Heart left ventricle (tissue), 16 donors: Measurements from ENCODE around the gene ANKK1. TPM values are rescaled to one million over a fixed set of nuclear protein-coding genes. Genes with fewer than 3 reads are reported as not detected.
A peak's percentile ranks its signal among the peaks of the same experiment; 100 is the strongest.

Experiments
- ATAC-seq, 4 donors: fragments of 200-7000 bp; cut with Tn5 transposase; one replicate each; pipeline ENCODE4 v1.9.1; 2020 to 2022; ENCODE audit warnings: moderate library complexity in 4 of 4, mild to moderate bottlenecking in 3 of 4, moderate number of reproducible peaks in 1 of 4
- DNase-seq, 5 donors: peaks; one replicate each; pipeline ENCODE4 v3.0.0-alpha.2; 2020
- H3K27ac ChIP-seq, 12 donors: fragments of 200-600 bp; sonication (generic) in 4 of 12; one replicate each; pipeline versions ENCODE4 v1.5.0 to v1.8.0; 2016 to 2022; ENCODE audit warnings: mild to moderate bottlenecking in 2 of 12
- H3K27me3 ChIP-seq, 9 donors: fragments of 200-600 bp; sonication (generic) in 2 of 9; one replicate each; pipeline versions ENCODE4 v1.5.1 to v1.8.0; 2016 to 2022; ENCODE audit warnings: mild to moderate bottlenecking in 3 of 9
- H3K36me3 ChIP-seq, 9 donors: fragments of 200-600 bp; sonication (generic) in 2 of 9; one replicate each; pipeline versions ENCODE4 v1.5.0 to v1.8.0; 2018 to 2022; ENCODE audit warnings: mild to moderate bottlenecking in 2 of 9
- H3K4me1 ChIP-seq, 12 donors: fragments of 200-600 bp; sonication (generic) in 4 of 12; one replicate each; pipeline versions ENCODE4 v1.5.0 to v1.8.0; 2016 to 2022; ENCODE audit warnings: mild to moderate bottlenecking in 3 of 12
- H3K4me3 ChIP-seq, 12 donors: fragments of 200-600 bp; sonication (generic) in 4 of 12; one replicate each; pipeline versions ENCODE4 v1.5.0 to v1.8.0; 2017 to 2022; ENCODE audit warnings: mild to moderate bottlenecking in 9 of 12, moderate library complexity in 4 of 12
- H3K9me3 ChIP-seq, 12 donors: fragments of 200-600 bp; sonication (generic) in 4 of 12; one replicate each; pipeline versions ENCODE4 v1.5.0 to v1.8.0; 2016 to 2022; ENCODE audit warnings: mild to moderate bottlenecking in 1 of 12
- CTCF ChIP-seq, 12 donors: fragments of 200-600 bp; sonication (generic) in 4 of 12; IDR thresholded peaks; one replicate each; pipeline versions ENCODE4 v1.5.0 to v1.8.0; 2018 to 2022; ENCODE audit warnings: antibody characterized with exemption in 12 of 12, mild to moderate bottlenecking in 5 of 12
- POLR2A ChIP-seq, 2 donors: fragments of 450-650 bp; IDR thresholded peaks; one replicate each; pipeline ENCODE4 v1.6.1; 2017; ENCODE audit warnings: antibody characterized with exemption in 2 of 2, mild to moderate bottlenecking in 2 of 2, moderate library complexity in 2 of 2
- WGBS, 4 donors: extraction: QIAGEN DNeasy Blood & Tissue Kit in 2 of 4; methylation state at CpG; one replicate each; pipeline versions ENCODE4 v1.1.5 to v1.1.7; 2013 to 2018; 5-methylcytosine and 5-hydroxymethylcytosine counted together
- intact Hi-C, 10 donors: fragments of 100-400 bp; cut with DNase I; formaldehyde crosslinking; loops; one replicate each; pipeline versions ENCODE4 v1.11.1 to v1.14.2; 2022
- polyA plus RNA-seq, 2 donors: library from polyadenylated mRNA; stranded (reverse); fragments of 200-250 nt; gene quantifications; one replicate each; pipeline ENCODE4 v1.2.3, GENCODE V29; 2013
- total RNA-seq, 9 donors: library from RNA; depleted of rRNA in 2 of 9; stranded (reverse); fragments of >200 nt in 2 of 9; fragmentation: NEBNext Ultra II Directional in 3 of 9; extraction: Animal tissue kit (Norgen Biotek cat#: 25700) in 3 of 9; gene quantifications; one replicate each; pipeline versions ENCODE4 v1.1.0 to v1.2.4, GENCODE V29; 2016 to 2023
- donor health status: ischemic (EF 13 %, LVEDD 7.1; RV severe dilation, severe dysfunction).
- donor health status: healthy with polysubstance abuse.
- donor health status: DM: no; HTN: yes; CAD: no.
- donor health status: DM: no; HTN: no; CAD: no.
- donor health status: ischemic (EF 25% LVEDD 6.9; RV normal size, moderate dysfunction).
- donor health status: ischemic (EF 25% LVEDD 5.7; RV mildly dilated, moderate dysfunction).
- donor health status: healthy.
- donor health status: DM: yes; HTN: yes; CAD: no.
- donor health status: ischemic (EF 35%, LVEDD 5.7; RV mildly dilated, moderate dysfunction).
- donor health status: nonischemic (EF 11% LVEDD 7.7; RV severe dilation, severe dysfunction).
- donor health status: DM: yes; HTN: yes; CAD: no.
- donor health status: PGD.
- donor health status: ischemic (EF 29% LVEDD 5.4; RV normal size, mild dysfunction).
- donor health status: nonischemic (EF 23%, LVEDD 6.1; RV moderate dilation, normal function).

ANKK1 gene
- total and polyA plus RNA-seq, 11 donors, result 0.03 to 0.24 (median 0.10) TPM; not detected in 7

- no peak overlapping the region for H3K4me3 ChIP-seq
- no peak for TF ChIP-seq POLR2A (IDR thresholded peaks at IDR 0.05)
- no peak for TF ChIP-seq CTCF (IDR thresholded peaks at IDR 0.05)
- peak in 3 of 4 donors; percentile 31 to 48 (median 35) for ATAC-seq
- no peak overlapping the region for H3K27ac ChIP-seq
- no peaks in the 10 kb centered on the region for H3K27me3 ChIP-seq
- intact Hi-C loops, result no loop called here
- 64 to 70% (median 68%) methylated on average over 10 to 14 of the region's 14 CpGs for WGBS, 4 donors
- no peak for DNase-seq
- no peaks in the 10 kb centered on the region for H3K9me3 ChIP-seq
- no peaks in the 10 kb centered on the region for H3K4me1 ChIP-seq
- H3K36me3 ChIP-seq, result no peaks in the 10 kb centered on the region
These were observed 31.9 kb downstream of the ANKK1 start for GRCh38 chr11:113419454-113420003.

- Histone ChIP-seq H3K27me3 (no peaks in the 10 kb centered on the region), H3K9me3 (no peaks in the 10 kb centered on the region), H3K36me3 (no peaks in the 10 kb centered on the region), H3K4me3 (no peak overlapping the region), H3K4me1 (no peaks in the 10 kb centered on the region), H3K27ac (no peak overlapping the region)
- ATAC-seq (no peak), DNase-seq (no peak)
- TF ChIP-seq POLR2A (IDR thresholded peaks at IDR 0.05) (no peak), CTCF (IDR thresholded peaks at IDR 0.05) (no peak)
- WGBS, 4 donors, result 41 to 61% (median 49%) methylated on average over 2 of the region's 2 CpGs
- intact Hi-C loops, result no loop called here
These were observed 33.2 kb downstream of the ANKK1 start for GRCh38 chr11:113420808-113421207.

- H3K4me3 ChIP-seq, result no peak overlapping the region
- no peaks in the 10 kb centered on the region for H3K9me3 ChIP-seq
- H3K27ac ChIP-seq, result no peak overlapping the region
- TF ChIP-seq POLR2A (IDR thresholded peaks at IDR 0.05), result no peak
- TF ChIP-seq CTCF (IDR thresholded peaks at IDR 0.05), result no peak
- 88 to 94% (median 90%) methylated on average over 6 of the region's 6 CpGs for WGBS, 4 donors
- H3K27me3 ChIP-seq, result no peaks in the 10 kb centered on the region
- DNase-seq, result no peak
- no peaks in the 10 kb centered on the region for H3K36me3 ChIP-seq
- intact Hi-C loops, result no loop called here
- no peaks in the 10 kb centered on the region for H3K4me1 ChIP-seq
- ATAC-seq, result no peak
These were observed 39.1 kb downstream of the ANKK1 start for GRCh38 chr11:113426686-113427085.

GRCh38 chr11:113431746-113432145, 44.2 kb downstream of the ANKK1 start:
- 84 to 92% (median 87%) methylated on average over 3 to 4 of the region's 4 CpGs for WGBS, 4 donors
- intact Hi-C loops, result no loop called here
- ATAC-seq (no peak), DNase-seq (no peak)
- no peaks in the 10 kb centered on the region for H3K36me3 ChIP-seq
- no peak overlapping the region for H3K4me3 ChIP-seq
- TF ChIP-seq POLR2A (IDR thresholded peaks at IDR 0.05) (no peak), CTCF (IDR thresholded peaks at IDR 0.05) (no peak)
- H3K27ac ChIP-seq, result no peak overlapping the region
- no peaks in the 10 kb centered on the region for H3K9me3 ChIP-seq
- no peaks in the 10 kb centered on the region for H3K27me3 ChIP-seq
- no peaks in the 10 kb centered on the region for H3K4me1 ChIP-seq
